ENCODE data around the gene NCAPD2. TPM values are rescaled to one million over a fixed set of nuclear protein-coding genes. Genes with fewer than 3 reads are reported as not detected.

NCAPD2 gene, protein sequence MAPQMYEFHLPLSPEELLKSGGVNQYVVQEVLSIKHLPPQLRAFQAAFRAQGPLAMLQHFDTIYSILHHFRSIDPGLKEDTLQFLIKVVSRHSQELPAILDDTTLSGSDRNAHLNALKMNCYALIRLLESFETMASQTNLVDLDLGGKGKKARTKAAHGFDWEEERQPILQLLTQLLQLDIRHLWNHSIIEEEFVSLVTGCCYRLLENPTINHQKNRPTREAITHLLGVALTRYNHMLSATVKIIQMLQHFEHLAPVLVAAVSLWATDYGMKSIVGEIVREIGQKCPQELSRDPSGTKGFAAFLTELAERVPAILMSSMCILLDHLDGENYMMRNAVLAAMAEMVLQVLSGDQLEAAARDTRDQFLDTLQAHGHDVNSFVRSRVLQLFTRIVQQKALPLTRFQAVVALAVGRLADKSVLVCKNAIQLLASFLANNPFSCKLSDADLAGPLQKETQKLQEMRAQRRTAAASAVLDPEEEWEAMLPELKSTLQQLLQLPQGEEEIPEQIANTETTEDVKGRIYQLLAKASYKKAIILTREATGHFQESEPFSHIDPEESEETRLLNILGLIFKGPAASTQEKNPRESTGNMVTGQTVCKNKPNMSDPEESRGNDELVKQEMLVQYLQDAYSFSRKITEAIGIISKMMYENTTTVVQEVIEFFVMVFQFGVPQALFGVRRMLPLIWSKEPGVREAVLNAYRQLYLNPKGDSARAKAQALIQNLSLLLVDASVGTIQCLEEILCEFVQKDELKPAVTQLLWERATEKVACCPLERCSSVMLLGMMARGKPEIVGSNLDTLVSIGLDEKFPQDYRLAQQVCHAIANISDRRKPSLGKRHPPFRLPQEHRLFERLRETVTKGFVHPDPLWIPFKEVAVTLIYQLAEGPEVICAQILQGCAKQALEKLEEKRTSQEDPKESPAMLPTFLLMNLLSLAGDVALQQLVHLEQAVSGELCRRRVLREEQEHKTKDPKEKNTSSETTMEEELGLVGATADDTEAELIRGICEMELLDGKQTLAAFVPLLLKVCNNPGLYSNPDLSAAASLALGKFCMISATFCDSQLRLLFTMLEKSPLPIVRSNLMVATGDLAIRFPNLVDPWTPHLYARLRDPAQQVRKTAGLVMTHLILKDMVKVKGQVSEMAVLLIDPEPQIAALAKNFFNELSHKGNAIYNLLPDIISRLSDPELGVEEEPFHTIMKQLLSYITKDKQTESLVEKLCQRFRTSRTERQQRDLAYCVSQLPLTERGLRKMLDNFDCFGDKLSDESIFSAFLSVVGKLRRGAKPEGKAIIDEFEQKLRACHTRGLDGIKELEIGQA (N-terminal part only)
- total RNA-seq = 36.9 and 103 TPM in 2 replicates

DNA sequence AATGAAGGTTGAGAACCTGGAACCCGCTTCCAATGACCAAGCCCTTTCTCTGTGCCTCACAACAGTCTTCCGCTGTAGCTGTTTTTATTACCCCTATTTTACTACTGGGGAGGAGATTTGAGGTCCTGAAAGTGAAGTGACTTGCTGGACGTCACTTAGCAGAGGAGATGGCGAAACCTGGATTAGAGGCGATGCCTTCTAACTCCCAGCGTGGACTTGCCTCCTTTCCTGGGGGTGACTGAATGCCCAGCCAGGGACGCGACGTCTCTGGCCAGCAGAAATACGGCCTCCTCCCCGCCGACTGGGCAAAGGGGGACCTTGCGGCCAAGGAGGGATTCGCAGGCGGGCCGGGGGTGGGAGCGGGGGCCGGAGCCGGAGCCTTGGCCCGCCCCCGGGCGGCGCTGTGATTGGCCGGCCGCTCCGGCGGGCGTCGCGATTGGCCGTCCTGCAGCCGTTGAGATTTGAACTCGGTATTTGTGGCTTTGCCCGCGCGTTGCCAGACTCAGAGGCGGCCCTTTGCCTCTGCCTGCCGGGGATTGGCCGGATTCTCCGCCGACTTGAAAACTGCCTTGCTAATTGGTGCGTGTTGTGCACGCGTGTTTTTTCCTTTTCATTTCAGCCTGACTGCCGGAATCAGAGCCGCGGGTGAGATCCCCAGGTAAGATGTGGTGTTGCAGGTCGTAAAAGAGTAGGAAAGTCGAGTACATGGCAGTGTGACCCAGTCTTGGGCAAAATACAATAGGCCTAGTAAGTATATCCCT lies at the start of gene NCAPD2:
TSS of gene NCAPD2 (plus strand) at position 606 of the 761 bp plus-strand sequence. CDS start 997 bp downstream, outside the sequence.

DNA sequence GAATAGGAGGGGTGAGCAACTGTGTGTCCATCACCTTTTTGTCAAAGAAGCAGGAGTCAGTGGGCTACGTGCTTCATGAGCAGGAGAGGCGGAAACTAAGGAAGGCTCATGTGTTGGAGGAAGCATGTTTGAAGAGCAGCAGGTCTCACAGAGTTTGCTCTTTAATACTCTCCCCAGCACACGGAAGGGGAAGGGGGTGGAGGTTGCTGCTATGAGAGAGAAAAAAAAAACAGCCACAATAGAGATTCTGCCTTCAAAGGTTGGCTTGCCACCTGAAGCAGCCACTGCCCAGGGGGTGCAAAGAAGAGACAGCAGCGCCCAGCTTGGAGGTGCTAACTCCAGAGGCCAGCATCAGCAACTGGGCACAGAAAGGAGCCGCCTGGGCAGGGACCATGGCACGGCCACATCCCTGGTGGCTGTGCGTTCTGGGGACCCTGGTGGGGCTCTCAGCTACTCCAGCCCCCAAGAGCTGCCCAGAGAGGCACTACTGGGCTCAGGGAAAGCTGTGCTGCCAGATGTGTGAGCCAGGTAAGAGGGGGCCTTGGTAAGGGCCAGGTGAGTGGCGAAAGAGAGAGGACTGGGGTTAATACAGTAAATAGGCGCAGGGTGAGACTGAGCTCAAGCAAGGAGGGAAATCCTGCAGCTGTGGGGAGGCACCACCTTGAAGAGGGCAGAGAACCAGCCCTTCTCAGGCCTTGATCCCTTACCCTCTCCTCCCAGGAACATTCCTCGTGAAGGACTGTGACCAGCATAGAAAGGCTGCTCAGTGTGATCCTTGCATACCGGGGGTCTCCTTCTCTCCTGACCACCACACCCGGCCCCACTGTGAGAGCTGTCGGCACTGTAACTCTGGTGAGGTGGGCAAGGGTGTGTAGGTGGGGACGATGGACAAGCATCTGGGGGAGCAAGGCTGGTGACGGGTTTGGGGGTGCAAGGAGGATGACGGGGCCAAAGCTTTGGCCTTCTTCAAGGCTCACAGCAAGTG lies 48.9 kb upstream of the NCAPD2 start, which contains the start of gene CD27:
TSS of gene CD27 (plus strand) at position 252 of the 985 bp plus-strand sequence. CDS start at position 393, 141 bp downstream.

DNA sequence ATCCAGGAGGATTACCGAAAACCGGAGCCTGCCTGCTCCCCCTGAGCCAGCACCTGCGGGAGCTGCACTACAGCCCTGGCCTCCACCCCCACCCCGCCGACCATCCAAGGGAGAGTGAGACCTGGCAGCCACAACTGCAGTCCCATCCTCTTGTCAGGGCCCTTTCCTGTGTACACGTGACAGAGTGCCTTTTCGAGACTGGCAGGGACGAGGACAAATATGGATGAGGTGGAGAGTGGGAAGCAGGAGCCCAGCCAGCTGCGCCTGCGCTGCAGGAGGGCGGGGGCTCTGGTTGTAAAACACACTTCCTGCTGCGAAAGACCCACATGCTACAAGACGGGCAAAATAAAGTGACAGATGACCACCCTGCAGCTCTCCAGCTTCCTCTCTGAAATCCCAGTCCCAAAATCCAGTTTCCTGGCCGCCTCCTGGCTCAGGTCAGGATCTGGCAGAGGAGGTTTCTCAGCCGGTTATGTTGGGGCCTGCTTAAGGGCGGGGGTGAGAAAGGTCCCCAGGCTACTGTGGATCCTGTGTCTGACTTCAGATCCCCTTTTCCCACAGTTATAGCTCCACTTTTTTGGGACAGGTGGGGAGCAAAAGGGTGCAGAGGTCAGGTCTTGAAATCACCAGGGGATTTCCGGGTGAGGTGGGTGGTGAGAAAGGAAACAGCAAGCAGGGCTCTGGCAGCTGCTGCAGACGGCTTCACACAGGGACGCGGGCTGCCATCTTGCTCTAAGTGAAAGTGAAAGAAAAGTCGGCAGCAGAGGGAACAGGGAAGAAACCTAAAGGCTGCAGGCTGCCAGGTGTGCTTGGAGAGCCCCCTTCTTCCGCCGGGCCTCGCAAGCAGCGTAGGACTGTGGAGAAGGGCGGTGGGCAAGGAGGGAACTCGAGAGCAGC lies 42.3 kb upstream of the NCAPD2 start, which contains the start of gene TAPBPL:
TSS of gene TAPBPL (plus strand) at position 695 of the 897 bp plus-strand sequence. CDS start 207 bp downstream, outside the sequence.

DNA sequence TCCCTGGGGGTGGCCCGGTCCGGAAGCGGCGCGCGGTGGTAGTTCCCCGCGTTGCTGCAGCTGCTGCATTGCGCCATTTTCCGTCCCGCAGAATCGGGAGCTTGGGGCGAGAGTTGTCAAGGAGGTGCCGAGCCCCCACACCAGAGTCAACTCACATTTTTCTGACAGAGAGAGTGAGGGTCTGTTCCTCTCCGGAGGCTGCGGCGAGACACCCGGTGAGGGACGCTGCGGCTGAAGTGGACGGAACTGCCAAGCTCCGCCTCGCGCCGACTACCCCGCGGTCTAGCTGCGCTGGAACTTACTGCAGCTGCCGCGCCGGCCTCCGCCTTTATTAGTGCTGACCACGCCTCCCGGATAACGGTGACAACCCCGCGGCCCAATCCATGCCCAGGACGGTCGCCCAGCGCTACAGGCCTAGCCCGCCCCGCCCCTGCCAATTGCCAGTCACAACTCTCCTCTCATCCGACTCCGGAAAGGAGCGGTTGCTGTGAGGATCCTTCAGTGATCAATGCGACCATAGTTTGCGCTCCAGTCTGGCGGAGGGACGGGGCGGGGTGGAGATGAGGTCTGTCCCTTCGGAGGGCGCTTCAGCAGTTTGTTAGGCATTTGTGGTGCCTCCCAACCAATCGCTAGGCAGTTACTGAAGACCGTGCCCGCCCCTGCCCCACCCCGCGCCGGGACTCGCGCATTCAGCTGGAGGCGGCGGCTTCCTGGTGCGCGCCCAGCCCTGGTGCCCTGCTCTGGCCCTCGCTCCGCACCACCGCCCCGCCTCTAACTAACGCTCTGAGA lies 23.3 kb upstream of the NCAPD2 start, which contains the start of gene VAMP1:
TSS of gene VAMP1 (minus strand) at position 303 of the 789 bp plus-strand sequence. CDS start at position 157, 146 bp downstream.

DNA sequence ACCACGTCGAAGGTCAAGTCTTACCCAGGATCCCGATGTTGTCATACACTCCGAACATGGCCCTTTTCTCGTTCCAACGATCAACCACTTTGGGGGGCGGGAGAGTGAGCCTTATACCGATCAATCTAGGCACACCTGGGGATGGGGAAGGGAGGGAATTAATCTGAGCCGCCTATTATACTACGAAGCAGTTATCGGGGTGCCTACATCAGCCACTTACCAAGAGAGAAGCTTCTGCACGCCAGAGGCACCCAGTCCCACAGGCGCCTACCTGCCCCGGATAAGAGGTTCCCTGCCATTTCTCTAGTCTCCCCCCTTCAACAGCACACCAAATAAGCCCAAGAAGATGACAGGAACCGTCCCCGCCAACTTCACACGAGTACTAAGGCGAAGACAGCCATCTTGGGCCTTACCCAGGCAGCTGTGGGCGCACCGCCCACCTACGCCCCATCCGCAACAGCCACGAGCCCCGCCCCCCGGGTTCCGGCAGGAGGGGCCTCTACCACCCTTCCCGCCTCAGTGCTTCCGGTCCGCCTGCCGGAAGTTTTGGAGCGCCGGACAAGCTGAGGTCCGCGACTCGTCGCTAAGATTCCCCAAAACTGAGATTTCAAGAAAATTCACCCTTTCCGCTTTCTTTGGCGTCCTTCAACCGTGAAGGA lies 935 bp upstream of the NCAPD2 start, which contains the start of gene MRPL51:
TSS of gene MRPL51 (minus strand) at position 425 of the 659 bp plus-strand sequence. CDS start at position 299, 126 bp downstream.

DNA sequence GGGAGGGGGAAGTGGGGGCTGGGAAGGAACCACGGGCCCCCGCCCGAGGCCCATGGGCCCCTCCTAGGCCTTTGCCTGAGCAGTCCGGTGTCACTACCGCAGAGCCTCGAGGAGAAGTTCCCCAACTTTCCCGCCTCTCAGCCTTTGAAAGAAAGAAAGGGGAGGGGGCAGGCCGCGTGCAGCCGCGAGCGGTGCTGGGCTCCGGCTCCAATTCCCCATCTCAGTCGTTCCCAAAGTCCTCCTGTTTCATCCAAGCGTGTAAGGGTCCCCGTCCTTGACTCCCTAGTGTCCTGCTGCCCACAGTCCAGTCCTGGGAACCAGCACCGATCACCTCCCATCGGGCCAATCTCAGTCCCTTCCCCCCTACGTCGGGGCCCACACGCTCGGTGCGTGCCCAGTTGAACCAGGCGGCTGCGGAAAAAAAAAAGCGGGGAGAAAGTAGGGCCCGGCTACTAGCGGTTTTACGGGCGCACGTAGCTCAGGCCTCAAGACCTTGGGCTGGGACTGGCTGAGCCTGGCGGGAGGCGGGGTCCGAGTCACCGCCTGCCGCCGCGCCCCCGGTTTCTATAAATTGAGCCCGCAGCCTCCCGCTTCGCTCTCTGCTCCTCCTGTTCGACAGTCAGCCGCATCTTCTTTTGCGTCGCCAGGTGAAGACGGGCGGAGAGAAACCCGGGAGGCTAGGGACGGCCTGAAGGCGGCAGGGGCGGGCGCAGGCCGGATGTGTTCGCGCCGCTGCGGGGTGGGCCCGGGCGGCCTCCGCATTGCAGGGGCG lies 40.2 kb downstream of the NCAPD2 start, which contains the start of gene GAPDH:
TSS of gene GAPDH (plus strand) at position 595 of the 772 bp plus-strand sequence. CDS start 316 bp downstream, outside the sequence.

Other genes starting within 250 kb of the NCAPD2 start
- 1.7 and 3.5 TPM in 2 replicates for gene PLEKHG6, start 183.4 kb upstream of the NCAPD2 start, total RNA-seq
- 167 and 186 TPM in 2 replicates for gene TNFRSF1A, start 152.0 kb upstream of the NCAPD2 start, total RNA-seq
- 7.7 and 12.3 TPM in 2 replicates for gene SCNN1A, start 118.5 kb upstream of the NCAPD2 start, total RNA-seq
- 183 and 189 TPM in 2 replicates for gene LTBR, start 109.9 kb upstream of the NCAPD2 start, total RNA-seq
- not detected in 2 replicates for gene CD27, start 49.1 kb upstream of the NCAPD2 start, total RNA-seq
- 4.4 and 4.5 TPM in 2 replicates for gene TAPBPL, start 42.1 kb upstream of the NCAPD2 start, total RNA-seq
- gene VAMP1, start 23.4 kb upstream of the NCAPD2 start, total RNA-seq = 0.62 and 2.3 TPM in 2 replicates
- 103 and 161 TPM in 2 replicates for gene MRPL51, start 840 bp upstream of the NCAPD2 start, total RNA-seq
- gene GAPDH, start 40.4 kb downstream of the NCAPD2 start, total RNA-seq = 6,486 and 6,733 TPM in 2 replicates
- gene IFFO1, start 61.9 kb downstream of the NCAPD2 start, total RNA-seq = 0.46 and 1.2 TPM in 2 replicates
- gene NOP2, start 74.2 kb downstream of the NCAPD2 start, total RNA-seq = 46.0 and 61.7 TPM in 2 replicates
- 153 and 169 TPM in 2 replicates for gene CHD4, start 113.3 kb downstream of the NCAPD2 start, total RNA-seq
- gene LPAR5, start 141.9 kb downstream of the NCAPD2 start, total RNA-seq = 15.7 and 17.6 TPM in 2 replicates
- 0.16 TPM in 1 of 2 replicates, not detected in the other for gene ACRBP, start 153.3 kb downstream of the NCAPD2 start, total RNA-seq
- 12.8 and 22.3 TPM in 2 replicates for gene ING4, start 169.0 kb downstream of the NCAPD2 start, total RNA-seq
- gene ZNF384, start 195.3 kb downstream of the NCAPD2 start, total RNA-seq = 11.6 and 14.3 TPM in 2 replicates
- gene PIANP, start 206.7 kb downstream of the NCAPD2 start, total RNA-seq = not detected in 2 replicates
- 78.2 and 94.5 TPM in 2 replicates for gene COPS7A, start 229.9 kb downstream of the NCAPD2 start, total RNA-seq